GM12891 (cell line): ENCODE results near the gene XPO5.

Experiments used
- POLR2A ChIP-seq: IDR thresholded peaks from 2 replicates; pipeline ENCODE4 v1.6.1; 2011; ENCODE audit warnings: low read depth, low read length, control low read depth
- TAF1 ChIP-seq: IDR thresholded peaks from 2 replicates; pipeline ENCODE4 v1.6.1; 2011; ENCODE audit warnings: low read depth, low read length, control low read depth

DNA sequence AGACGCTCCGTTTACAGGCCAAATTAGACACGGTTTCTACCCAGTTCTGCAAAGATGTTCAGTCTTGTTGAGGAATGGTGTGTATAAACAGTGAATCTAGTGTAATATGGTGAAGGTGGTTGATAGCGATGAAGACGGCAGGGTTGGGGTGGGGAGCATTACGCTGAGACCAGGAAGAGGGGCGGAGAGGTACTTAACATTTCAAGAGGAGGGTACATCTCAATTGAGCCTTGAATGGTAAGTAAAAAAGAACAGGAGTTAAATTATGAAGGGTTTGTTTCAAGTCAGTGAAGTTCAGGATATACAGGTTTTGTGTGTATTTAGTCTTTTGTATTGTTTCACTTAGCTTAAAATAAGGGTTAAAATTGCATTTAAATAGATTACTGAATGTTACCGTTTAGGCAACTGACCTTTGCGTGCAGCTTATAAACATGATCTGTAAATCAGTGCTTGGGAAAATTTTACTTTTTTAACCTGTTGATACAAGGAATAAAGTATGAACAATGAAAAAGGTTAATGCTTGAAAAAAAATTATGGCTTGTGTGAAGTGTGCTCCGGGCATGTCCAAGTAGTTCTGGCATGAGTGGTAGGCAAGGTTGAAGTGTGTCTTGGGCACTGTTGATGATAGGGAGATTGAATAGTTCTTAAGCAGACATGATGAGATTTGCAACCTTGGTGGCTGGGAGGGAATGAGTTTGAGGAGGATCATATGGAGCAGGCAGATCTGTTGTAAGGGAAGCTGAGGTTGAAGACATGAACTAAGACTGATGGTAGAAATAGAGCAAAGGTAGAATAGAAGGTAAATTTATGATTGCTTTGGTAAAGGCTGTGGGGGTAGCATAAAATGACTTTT is 58.1 kb downstream of the XPO5 start:
- TF ChIP-seq POLR2A: no peak
- TF ChIP-seq TAF1: no peak
